ENCODE data around the gene USP6NL.

Gene USP6NL

GRCh38 chr10:11451640-11452260 is 159.7 kb downstream of the USP6NL start:
- TF ChIP-seq SIN3A (IDR thresholded peaks at IDR 0.05; ENCODE audit: borderline replicate concordance, insufficient read depth, low read length) = no peak
- TF ChIP-seq TAF1 (IDR thresholded peaks at IDR 0.05; ENCODE audit: borderline replicate concordance, insufficient read depth, low read length) = no peak
- TF ChIP-seq REST (IDR thresholded peaks at IDR 0.05; ENCODE audit: insufficient read depth in 1 of 2, low read depth in 2 of 2, low read length in 2 of 2) = no peak
- no peak for TF ChIP-seq POLR2AphosphoS5 (IDR thresholded peaks at IDR 0.05; ENCODE audit: low read depth, low read length)
- no peak for TF ChIP-seq FOXP2 (optimal IDR thresholded peaks at IDR 0.05; ENCODE audit: borderline replicate concordance, extremely low read depth, extremely low read length, insufficient read depth)

GRCh38 chr10:11450427-11450826 is 161.0 kb downstream of the USP6NL start:
- TF ChIP-seq FOXP2 (optimal IDR thresholded peaks at IDR 0.05; ENCODE audit: borderline replicate concordance, extremely low read depth, extremely low read length, insufficient read depth) = no peak
- no peak for TF ChIP-seq POLR2AphosphoS5 (IDR thresholded peaks at IDR 0.05; ENCODE audit: low read depth, low read length)
- no peak for TF ChIP-seq TAF1 (IDR thresholded peaks at IDR 0.05; ENCODE audit: borderline replicate concordance, insufficient read depth, low read length)
- TF ChIP-seq REST (IDR thresholded peaks at IDR 0.05; ENCODE audit: insufficient read depth in 1 of 2, low read depth in 2 of 2, low read length in 2 of 2) = no peak
- TF ChIP-seq SIN3A (IDR thresholded peaks at IDR 0.05; ENCODE audit: borderline replicate concordance, insufficient read depth, low read length) = no peak

- TF ChIP-seq SIN3A (IDR thresholded peaks at IDR 0.05; ENCODE audit: borderline replicate concordance, insufficient read depth, low read length) (no peak), TAF1 (IDR thresholded peaks at IDR 0.05; ENCODE audit: borderline replicate concordance, insufficient read depth, low read length) (no peak), POLR2AphosphoS5 (IDR thresholded peaks at IDR 0.05; ENCODE audit: low read depth, low read length) (no peak)
Observed at GRCh38 chr10:11449761-11450160, 161.7 kb downstream of the USP6NL start.

- no peak for TF ChIP-seq POLR2AphosphoS5 (IDR thresholded peaks at IDR 0.05; ENCODE audit: low read depth, low read length)
- TF ChIP-seq REST (IDR thresholded peaks at IDR 0.05; ENCODE audit: insufficient read depth in 1 of 2, low read depth in 2 of 2, low read length in 2 of 2) = no peak
- TF ChIP-seq TAF1 (IDR thresholded peaks at IDR 0.05; ENCODE audit: borderline replicate concordance, insufficient read depth, low read length) = no peak
- no peak for TF ChIP-seq FOXP2 (optimal IDR thresholded peaks at IDR 0.05; ENCODE audit: borderline replicate concordance, extremely low read depth, extremely low read length, insufficient read depth)
- no peak for TF ChIP-seq SIN3A (IDR thresholded peaks at IDR 0.05; ENCODE audit: borderline replicate concordance, insufficient read depth, low read length)
Observed at GRCh38 chr10:11448545-11449244, 162.8 kb downstream of the USP6NL start.

GRCh38 chr10:11448190-11448544 is 163.3 kb downstream of the USP6NL start:
- TF ChIP-seq FOXP2 (optimal IDR thresholded peaks at IDR 0.05; ENCODE audit: borderline replicate concordance, extremely low read depth, extremely low read length, insufficient read depth) (no peak), SIN3A (IDR thresholded peaks at IDR 0.05; ENCODE audit: borderline replicate concordance, insufficient read depth, low read length) (no peak), TAF1 (IDR thresholded peaks at IDR 0.05; ENCODE audit: borderline replicate concordance, insufficient read depth, low read length) (no peak), REST (IDR thresholded peaks at IDR 0.05; ENCODE audit: insufficient read depth in 1 of 2, low read depth in 2 of 2, low read length in 2 of 2) (no peak)

All from PFSK-1 (cell line).